ENCODE data around the gene RGS7.

The RGS7 gene

GRCh38 chr1:240968864-240969263, 388.1 kb downstream of the RGS7 start:
- H3K36me3 ChIP-seq (ENCODE audit: control insufficient read depth, insufficient read depth, low read length) = no peaks in the 10 kb centered on the region
- no peaks in the 10 kb centered on the region for H3K4me1 ChIP-seq (ENCODE audit: control insufficient read depth, insufficient read depth, low read length)
- H3K9ac ChIP-seq (ENCODE audit: low read length) = no peak overlapping the region
- no peaks in the 10 kb centered on the region for H3K27me3 ChIP-seq (ENCODE audit: control insufficient read depth, insufficient read depth, low read length)
- H3K27ac ChIP-seq (ENCODE audit: low read depth, low read length) = no peak overlapping the region
- H3K4me3 ChIP-seq (ENCODE audit: low read length) = no peak overlapping the region

- no peak overlapping the region for H3K27ac ChIP-seq (ENCODE audit: low read depth, low read length)
- H3K4me3 ChIP-seq (ENCODE audit: low read length) = no peak overlapping the region
- H3K36me3 ChIP-seq (ENCODE audit: control insufficient read depth, insufficient read depth, low read length) = no peaks in the 10 kb centered on the region
- H3K4me1 ChIP-seq (ENCODE audit: control insufficient read depth, insufficient read depth, low read length) = no peaks in the 10 kb centered on the region
- H3K9ac ChIP-seq (ENCODE audit: low read length) = no peak overlapping the region
- H3K27me3 ChIP-seq (ENCODE audit: control insufficient read depth, insufficient read depth, low read length) = no peaks in the 10 kb centered on the region
Observed at GRCh38 chr1:240967070-240967724, 389.8 kb downstream of the RGS7 start.

GRCh38 chr1:240965581-240966091, 391.4 kb downstream of the RGS7 start:
- no peak overlapping the region for H3K27ac ChIP-seq (ENCODE audit: low read depth, low read length)
- H3K4me1 ChIP-seq (ENCODE audit: control insufficient read depth, insufficient read depth, low read length) = no peaks in the 10 kb centered on the region
- H3K27me3 ChIP-seq (ENCODE audit: control insufficient read depth, insufficient read depth, low read length) = no peaks in the 10 kb centered on the region
- no peak overlapping the region for H3K4me3 ChIP-seq (ENCODE audit: low read length)
- H3K9ac ChIP-seq (ENCODE audit: low read length) = no peak overlapping the region
- H3K36me3 ChIP-seq (ENCODE audit: control insufficient read depth, insufficient read depth, low read length) = no peaks in the 10 kb centered on the region

- no peaks in the 10 kb centered on the region for H3K4me1 ChIP-seq (ENCODE audit: control insufficient read depth, insufficient read depth, low read length)
- no peak overlapping the region for H3K27ac ChIP-seq (ENCODE audit: low read depth, low read length)
- no peaks in the 10 kb centered on the region for H3K27me3 ChIP-seq (ENCODE audit: control insufficient read depth, insufficient read depth, low read length)
- H3K4me3 ChIP-seq (ENCODE audit: low read length) = no peak overlapping the region
- no peak overlapping the region for H3K9ac ChIP-seq (ENCODE audit: low read length)
- H3K36me3 ChIP-seq (ENCODE audit: control insufficient read depth, insufficient read depth, low read length) = no peaks in the 10 kb centered on the region
Observed at GRCh38 chr1:240962086-240962485, 394.9 kb downstream of the RGS7 start.

- H3K27ac ChIP-seq (ENCODE audit: low read depth, low read length) = no peak overlapping the region
- no peak overlapping the region for H3K9ac ChIP-seq (ENCODE audit: low read length)
- no peak overlapping the region for H3K4me3 ChIP-seq (ENCODE audit: low read length)
- H3K36me3 ChIP-seq (ENCODE audit: control insufficient read depth, insufficient read depth, low read length) = no peaks in the 10 kb centered on the region
- H3K27me3 ChIP-seq (ENCODE audit: control insufficient read depth, insufficient read depth, low read length) = no peaks in the 10 kb centered on the region
- H3K4me1 ChIP-seq (ENCODE audit: control insufficient read depth, insufficient read depth, low read length) = no peaks in the 10 kb centered on the region
Observed at GRCh38 chr1:240956424-240956823, 400.6 kb downstream of the RGS7 start.

GRCh38 chr1:240956020-240956419, 401.0 kb downstream of the RGS7 start:
- Histone ChIP-seq H3K27ac (ENCODE audit: low read depth, low read length) (no peak overlapping the region), H3K9ac (ENCODE audit: low read length) (no peak overlapping the region), H3K4me1 (ENCODE audit: control insufficient read depth, insufficient read depth, low read length) (no peaks in the 10 kb centered on the region), H3K4me3 (ENCODE audit: low read length) (no peak overlapping the region), H3K36me3 (ENCODE audit: control insufficient read depth, insufficient read depth, low read length) (no peaks in the 10 kb centered on the region), H3K27me3 (ENCODE audit: control insufficient read depth, insufficient read depth, low read length) (no peaks in the 10 kb centered on the region)

- Histone ChIP-seq H3K4me3 (ENCODE audit: low read length) (no peak overlapping the region), H3K27me3 (ENCODE audit: control insufficient read depth, insufficient read depth, low read length) (no peaks in the 10 kb centered on the region), H3K36me3 (ENCODE audit: control insufficient read depth, insufficient read depth, low read length) (no peaks in the 10 kb centered on the region)
Observed at GRCh38 chr1:240947438-240948224, 409.4 kb downstream of the RGS7 start.

GRCh38 chr1:240946926-240947325, 410.1 kb downstream of the RGS7 start:
- Histone ChIP-seq H3K27me3 (ENCODE audit: control insufficient read depth, insufficient read depth, low read length) (no peaks in the 10 kb centered on the region), H3K27ac (ENCODE audit: low read depth, low read length) (no peak overlapping the region), H3K36me3 (ENCODE audit: control insufficient read depth, insufficient read depth, low read length) (no peaks in the 10 kb centered on the region), H3K4me3 (ENCODE audit: low read length) (no peak overlapping the region), H3K9ac (ENCODE audit: low read length) (no peak overlapping the region), H3K4me1 (ENCODE audit: control insufficient read depth, insufficient read depth, low read length) (no peaks in the 10 kb centered on the region)

More at GRCh38 chr1:240947438-240948224, 409.4 kb downstream of the RGS7 start:
- H3K27ac ChIP-seq (ENCODE audit: low read depth, low read length) = no peak overlapping the region
- H3K4me1 ChIP-seq (ENCODE audit: control insufficient read depth, insufficient read depth, low read length) = no peaks in the 10 kb centered on the region
- no peak overlapping the region for H3K9ac ChIP-seq (ENCODE audit: low read length)

- Histone ChIP-seq H3K4me1 (ENCODE audit: control insufficient read depth, insufficient read depth, low read length) (no peaks in the 10 kb centered on the region), H3K4me3 (ENCODE audit: low read length) (no peak overlapping the region), H3K9ac (ENCODE audit: low read length) (no peak overlapping the region), H3K27me3 (ENCODE audit: control insufficient read depth, insufficient read depth, low read length) (no peaks in the 10 kb centered on the region), H3K36me3 (ENCODE audit: control insufficient read depth, insufficient read depth, low read length) (no peaks in the 10 kb centered on the region), H3K27ac (ENCODE audit: low read depth, low read length) (no peak overlapping the region)
Observed at GRCh38 chr1:240942901-240943300, 414.1 kb downstream of the RGS7 start.

- Histone ChIP-seq H3K4me1 (ENCODE audit: control insufficient read depth, insufficient read depth, low read length) (no peaks in the 10 kb centered on the region), H3K4me3 (ENCODE audit: low read length) (no peak overlapping the region), H3K9ac (ENCODE audit: low read length) (no peak overlapping the region), H3K27ac (ENCODE audit: low read depth, low read length) (no peak overlapping the region), H3K27me3 (ENCODE audit: control insufficient read depth, insufficient read depth, low read length) (no peaks in the 10 kb centered on the region), H3K36me3 (ENCODE audit: control insufficient read depth, insufficient read depth, low read length) (no peaks in the 10 kb centered on the region)
Observed at GRCh38 chr1:240941701-240942370, 415.2 kb downstream of the RGS7 start.

- no peaks in the 10 kb centered on the region for H3K36me3 ChIP-seq (ENCODE audit: control insufficient read depth, insufficient read depth, low read length)
- no peak overlapping the region for H3K4me3 ChIP-seq (ENCODE audit: low read length)
- no peak overlapping the region for H3K27ac ChIP-seq (ENCODE audit: low read depth, low read length)
- H3K27me3 ChIP-seq (ENCODE audit: control insufficient read depth, insufficient read depth, low read length) = no peaks in the 10 kb centered on the region
- no peak overlapping the region for H3K9ac ChIP-seq (ENCODE audit: low read length)
- H3K4me1 ChIP-seq (ENCODE audit: control insufficient read depth, insufficient read depth, low read length) = no peaks in the 10 kb centered on the region
Observed at GRCh38 chr1:240936911-240937668, 419.9 kb downstream of the RGS7 start.

GRCh38 chr1:240935920-240936319, 421.1 kb downstream of the RGS7 start:
- H3K27ac ChIP-seq (ENCODE audit: low read depth, low read length) = no peak overlapping the region
- no peaks in the 10 kb centered on the region for H3K27me3 ChIP-seq (ENCODE audit: control insufficient read depth, insufficient read depth, low read length)
- H3K4me3 ChIP-seq (ENCODE audit: low read length) = no peak overlapping the region
- H3K36me3 ChIP-seq (ENCODE audit: control insufficient read depth, insufficient read depth, low read length) = no peaks in the 10 kb centered on the region
- H3K9ac ChIP-seq (ENCODE audit: low read length) = no peak overlapping the region
- H3K4me1 ChIP-seq (ENCODE audit: control insufficient read depth, insufficient read depth, low read length) = no peaks in the 10 kb centered on the region

All from rectal smooth muscle tissue (tissue), 1 donor.